ENCODE data around the gene DAP. TPM values are rescaled to one million over a fixed set of nuclear protein-coding genes. Genes with fewer than 3 reads are reported as not detected.

Gene DAP
- total RNA-seq, 1 experiment from 2014 or later = 106 TPM

DNA sequence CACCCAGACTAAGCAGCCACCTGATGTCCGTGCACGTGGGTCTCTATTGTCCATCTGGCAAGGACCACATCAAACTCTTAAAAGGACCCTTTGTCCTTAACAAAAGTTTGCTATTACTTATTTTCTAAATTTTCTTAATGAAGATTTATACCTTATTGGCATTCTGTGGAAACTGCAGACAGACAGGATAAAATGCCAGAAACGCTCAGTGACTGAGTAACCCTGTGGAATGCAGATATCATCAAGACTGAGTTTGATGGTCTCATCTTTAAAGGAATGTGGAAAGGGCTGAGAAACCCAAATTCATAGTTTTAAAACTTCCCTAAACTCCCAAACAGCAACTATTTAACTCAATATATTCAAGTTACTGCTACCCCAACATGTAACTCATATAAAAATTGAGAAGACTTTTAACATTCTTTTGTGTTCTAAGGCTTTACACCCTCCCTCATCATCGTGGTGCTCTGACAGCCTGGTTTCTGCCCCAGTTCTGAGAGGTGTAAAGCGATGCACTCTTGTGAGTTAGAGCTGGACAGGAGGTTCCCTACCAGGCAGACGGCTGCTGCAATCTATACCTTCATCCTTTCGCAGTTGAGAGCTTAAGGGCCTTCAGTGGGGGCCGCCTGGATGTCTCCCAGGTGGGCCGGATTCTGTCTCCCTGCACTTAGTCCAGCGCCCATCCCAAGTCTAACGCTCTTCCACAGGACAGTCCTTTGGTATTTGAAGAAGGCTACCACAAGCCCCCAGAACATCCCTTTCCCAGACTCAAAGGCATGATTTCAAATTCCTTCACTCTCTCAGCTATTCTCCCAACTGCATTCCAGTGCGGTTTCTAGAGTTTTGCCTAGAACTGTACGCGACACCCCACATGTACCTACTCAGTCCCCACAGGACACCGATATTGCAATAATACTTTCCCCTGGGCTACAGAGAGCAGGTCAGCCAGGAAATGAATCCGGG, 68.9 kb downstream of the DAP start:
- peaks cover 62% of the 10 kb centered on the region for H3K36me3 ChIP-seq (ENCODE audit: low read depth, low read length)
- H3F3A ChIP-seq (ENCODE audit: low read length, unreplicated experiment) = peaks cover 6% of the 10 kb centered on the region
- no peaks in the 10 kb centered on the region for H4K20me1 ChIP-seq (ENCODE audit: low read length)
- H3K9ac ChIP-seq (ENCODE audit: low read length) = no peak overlapping the region
- H3K4me2 ChIP-seq (ENCODE audit: low read length) = no peak overlapping the region
- POLR2A ChIA-PET (ENCODE audit: unreplicated experiment) = no interaction called here
- H2AFZ ChIP-seq (ENCODE audit: low read length) = no peak overlapping the region
- CTCF ChIA-PET = no interaction called here
- intact Hi-C loops (cut with micrococcal nuclease) = loop anchor here (10.0 kb wide), 2 partner anchors 353 to 803 kb away; no protein-coding TSS in a partner anchor
- no TSS peak for BruUV-seq (replicated peaks)
- TF ChIP-seq CTCF (conservative IDR thresholded peaks at IDR 0.05; ENCODE audit: low read depth, low read length) (no peak), EZH2 (IDR thresholded peaks at IDR 0.05; ENCODE audit: low read length, unreplicated experiment) (no peak), EZH2phosphoT487 (IDR thresholded peaks at IDR 0.05; ENCODE audit: borderline replicate concordance, low read length) (no peak)
- no peak overlapping the region for H3K27ac ChIP-seq (ENCODE audit: low read length)
- no peaks in the 10 kb centered on the region for H3K9me3 ChIP-seq (ENCODE audit: low read length)
- H3K27me3 ChIP-seq (ENCODE audit: low read length) = no peaks in the 10 kb centered on the region
- no peaks in the 10 kb centered on the region for H3K9me2 ChIP-seq (replicated peaks; ENCODE audit: low read length)
- no peak for ATAC-seq
- H3K79me2 ChIP-seq (ENCODE audit: low read length) = peaks cover 75% of the 10 kb centered on the region
- no peak overlapping the region for H3K4me3 ChIP-seq (ENCODE audit: low read length)
- peaks cover 39% of the 10 kb centered on the region for H3K4me1 ChIP-seq (ENCODE audit: insufficient read depth, low read length)
- peak; percentile 53 for DNase-seq

DNA sequence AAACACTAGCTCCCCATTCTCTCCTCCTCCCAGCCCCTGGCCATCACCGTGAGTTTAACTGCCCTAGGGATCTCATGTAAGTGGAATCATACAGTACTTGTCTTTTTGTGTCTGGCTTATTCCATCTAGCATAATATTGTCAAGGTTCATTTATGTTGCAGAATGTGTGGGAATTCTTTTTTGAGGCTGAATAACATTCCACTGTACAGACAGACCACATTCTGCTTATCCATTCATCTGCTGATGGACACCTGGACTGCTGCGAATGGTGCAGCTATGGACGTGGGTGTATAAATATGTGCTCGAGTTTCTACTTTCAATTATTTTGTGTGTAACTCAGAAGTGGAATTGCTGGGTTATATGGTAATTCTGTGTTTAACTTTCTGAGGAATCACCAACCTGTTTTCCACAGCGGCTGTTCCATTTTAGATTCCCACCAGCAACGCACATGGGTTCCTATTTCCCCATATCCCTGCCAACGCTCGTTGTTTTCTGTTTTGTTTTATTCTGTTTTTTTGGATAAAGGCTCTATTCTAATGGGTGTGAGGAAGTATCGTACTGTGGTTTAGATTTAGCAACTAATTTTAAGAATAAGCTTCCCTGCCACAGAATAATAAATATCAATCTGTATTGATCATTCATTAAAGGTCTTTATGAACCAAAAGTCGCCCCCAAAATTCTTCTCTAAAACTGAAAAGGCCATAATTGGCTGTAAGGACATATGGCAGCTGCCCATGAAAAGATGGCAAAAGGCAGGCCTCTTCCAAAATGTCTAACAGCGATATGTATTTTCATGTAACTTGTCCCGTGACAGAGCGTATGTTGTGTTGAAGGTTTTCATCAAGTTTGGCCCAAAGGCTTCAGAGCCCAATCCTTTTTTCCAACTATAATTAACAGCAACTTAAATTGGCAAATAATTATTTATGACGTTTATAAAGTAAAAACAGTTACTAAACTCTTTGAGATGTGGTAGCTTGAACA, 70.3 kb downstream of the DAP start:
- no peaks in the 10 kb centered on the region for H3K27me3 ChIP-seq (ENCODE audit: low read length)
- DNase-seq = no peak
- CTCF ChIA-PET = no interaction called here
- H3K9me2 ChIP-seq (replicated peaks; ENCODE audit: low read length) = no peaks in the 10 kb centered on the region
- H3K4me1 ChIP-seq (ENCODE audit: insufficient read depth, low read length) = peaks cover 28% of the 10 kb centered on the region
- peaks cover 62% of the 10 kb centered on the region for H3K36me3 ChIP-seq (ENCODE audit: low read depth, low read length)
- POLR2A ChIA-PET (ENCODE audit: unreplicated experiment) = no interaction called here
- no peaks in the 10 kb centered on the region for H4K20me1 ChIP-seq (ENCODE audit: low read length)
- no peak for ATAC-seq
- TF ChIP-seq CTCF (conservative IDR thresholded peaks at IDR 0.05; ENCODE audit: low read depth, low read length) = no peak
- no peak for TF ChIP-seq EZH2phosphoT487 (IDR thresholded peaks at IDR 0.05; ENCODE audit: borderline replicate concordance, low read length)
- no peak for TF ChIP-seq EZH2 (IDR thresholded peaks at IDR 0.05; ENCODE audit: low read length, unreplicated experiment)
- peaks cover 62% of the 10 kb centered on the region for H3K79me2 ChIP-seq (ENCODE audit: low read length)
- intact Hi-C loops (cut with micrococcal nuclease) = loop anchor here (10.0 kb wide), 2 partner anchors 354 to 804 kb away; no protein-coding TSS in a partner anchor
- H3F3A ChIP-seq (ENCODE audit: low read length, unreplicated experiment) = peaks cover 3% of the 10 kb centered on the region
- H3K9ac ChIP-seq (ENCODE audit: low read length) = no peak overlapping the region
- H3K9me3 ChIP-seq (ENCODE audit: low read length) = no peaks in the 10 kb centered on the region
- H3K4me2 ChIP-seq (ENCODE audit: low read length) = no peak overlapping the region
- no peak overlapping the region for H3K4me3 ChIP-seq (ENCODE audit: low read length)
- H2AFZ ChIP-seq (ENCODE audit: low read length) = no peak overlapping the region
- H3K27ac ChIP-seq (ENCODE audit: low read length) = no peak overlapping the region
- no TSS peak for BruUV-seq (replicated peaks)

All from PC-3 (cell line).